ENCODE results near the gene GDPD3.
A peak's percentile ranks its signal among the peaks of the same experiment; 100 is the strongest.
"Not testable (repeated sequence)": the region's sequence is repeated elsewhere in the genome, so short reads cannot be mapped to it uniquely, and the experiment has no call there.

The GDPD3 gene

DNA sequence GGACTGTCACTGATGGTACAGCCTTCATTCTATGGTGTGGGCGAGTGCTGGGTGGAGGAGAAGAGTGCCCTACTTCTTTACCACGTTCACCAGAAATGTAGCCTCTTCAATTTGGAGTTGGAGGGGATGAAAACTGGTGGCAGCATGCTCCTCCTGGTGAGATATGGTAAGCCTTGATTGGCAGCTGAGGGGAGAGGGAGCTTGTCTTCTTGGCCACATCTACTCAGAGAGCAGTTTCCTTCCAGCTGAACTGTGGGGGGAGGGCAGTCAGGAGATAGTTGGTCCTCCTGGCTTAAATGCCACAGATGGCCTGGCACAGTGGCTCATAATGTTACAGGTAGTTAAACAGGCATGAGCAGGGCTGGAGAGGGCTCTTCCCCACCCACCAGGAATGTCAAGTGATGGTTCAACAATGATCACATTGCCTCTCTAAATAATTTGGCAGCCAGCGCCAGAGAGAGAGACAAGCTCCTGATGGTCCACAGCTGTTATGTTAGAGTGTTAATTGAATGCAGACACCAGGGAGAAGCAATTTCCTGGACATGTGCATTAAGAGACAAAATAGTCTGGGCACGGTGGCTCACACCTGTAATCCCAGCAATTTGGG, 18.6 kb upstream of the GDPD3 start:
- no peak for ATAC-seq
- TF ChIP-seq, protein P1, sequence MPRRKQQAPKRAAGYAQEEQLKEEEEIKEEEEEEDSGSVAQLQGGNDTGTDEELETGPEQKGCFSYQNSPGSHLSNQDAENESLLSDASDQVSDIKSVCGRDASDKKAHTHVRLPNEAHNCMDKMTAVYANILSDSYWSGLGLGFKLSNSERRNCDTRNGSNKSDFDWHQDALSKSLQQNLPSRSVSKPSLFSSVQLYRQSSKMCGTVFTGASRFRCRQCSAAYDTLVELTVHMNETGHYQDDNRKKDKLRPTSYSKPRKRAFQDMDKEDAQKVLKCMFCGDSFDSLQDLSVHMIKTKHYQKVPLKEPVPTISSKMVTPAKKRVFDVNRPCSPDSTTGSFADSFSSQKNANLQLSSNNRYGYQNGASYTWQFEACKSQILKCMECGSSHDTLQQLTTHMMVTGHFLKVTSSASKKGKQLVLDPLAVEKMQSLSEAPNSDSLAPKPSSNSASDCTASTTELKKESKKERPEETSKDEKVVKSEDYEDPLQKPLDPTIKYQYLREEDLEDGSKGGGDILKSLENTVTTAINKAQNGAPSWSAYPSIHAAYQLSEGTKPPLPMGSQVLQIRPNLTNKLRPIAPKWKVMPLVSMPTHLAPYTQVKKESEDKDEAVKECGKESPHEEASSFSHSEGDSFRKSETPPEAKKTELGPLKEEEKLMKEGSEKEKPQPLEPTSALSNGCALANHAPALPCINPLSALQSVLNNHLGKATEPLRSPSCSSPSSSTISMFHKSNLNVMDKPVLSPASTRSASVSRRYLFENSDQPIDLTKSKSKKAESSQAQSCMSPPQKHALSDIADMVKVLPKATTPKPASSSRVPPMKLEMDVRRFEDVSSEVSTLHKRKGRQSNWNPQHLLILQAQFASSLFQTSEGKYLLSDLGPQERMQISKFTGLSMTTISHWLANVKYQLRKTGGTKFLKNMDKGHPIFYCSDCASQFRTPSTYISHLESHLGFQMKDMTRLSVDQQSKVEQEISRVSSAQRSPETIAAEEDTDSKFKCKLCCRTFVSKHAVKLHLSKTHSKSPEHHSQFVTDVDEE (CRISPR knock-in tag; IDR thresholded peaks at IDR 0.05) = no peak
- TF ChIP-seq ARNTL (CRISPR knock-in tag; IDR thresholded peaks at IDR 0.05; ENCODE audit: borderline replicate concordance, low read depth) (no peak), TCF4 (CRISPR knock-in tag; IDR thresholded peaks at IDR 0.05; ENCODE audit: borderline replicate concordance) (0 out of 2 replicates have a peak, but pooled peaks have one; percentile 12), BACH2 (CRISPR knock-in tag; IDR thresholded peaks at IDR 0.05; ENCODE audit: borderline replicate concordance) (no peak)

DNA sequence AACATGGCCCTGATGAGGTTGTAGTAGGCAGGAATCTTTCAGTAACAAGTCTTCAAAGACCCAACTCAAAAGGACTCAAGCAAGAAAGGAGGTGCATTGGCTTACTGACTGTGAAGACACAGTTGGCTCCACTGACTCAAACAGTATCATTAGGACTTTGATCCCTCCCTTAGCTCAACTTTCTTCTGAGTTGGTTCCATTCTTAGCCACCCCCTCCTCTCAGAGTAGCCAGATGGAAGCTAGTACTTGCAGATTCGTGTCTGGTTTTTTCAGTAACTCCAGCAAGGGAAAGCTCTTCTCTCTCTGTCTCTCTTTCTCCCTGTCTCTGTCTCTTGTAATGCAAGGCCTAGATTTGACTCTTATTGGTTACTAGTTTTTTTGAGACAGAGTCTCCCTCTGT, 14.7 kb upstream of the GDPD3 start:
- TF ChIP-seq ZFP3 (CRISPR knock-in tag; IDR thresholded peaks at IDR 0.05) = no peak
- TF ChIP-seq ZNF70 (CRISPR knock-in tag; IDR thresholded peaks at IDR 0.05) = no peak
- TF ChIP-seq ESRRG (CRISPR knock-in tag; IDR thresholded peaks at IDR 0.05) = no peak
- TF ChIP-seq, protein P2, sequence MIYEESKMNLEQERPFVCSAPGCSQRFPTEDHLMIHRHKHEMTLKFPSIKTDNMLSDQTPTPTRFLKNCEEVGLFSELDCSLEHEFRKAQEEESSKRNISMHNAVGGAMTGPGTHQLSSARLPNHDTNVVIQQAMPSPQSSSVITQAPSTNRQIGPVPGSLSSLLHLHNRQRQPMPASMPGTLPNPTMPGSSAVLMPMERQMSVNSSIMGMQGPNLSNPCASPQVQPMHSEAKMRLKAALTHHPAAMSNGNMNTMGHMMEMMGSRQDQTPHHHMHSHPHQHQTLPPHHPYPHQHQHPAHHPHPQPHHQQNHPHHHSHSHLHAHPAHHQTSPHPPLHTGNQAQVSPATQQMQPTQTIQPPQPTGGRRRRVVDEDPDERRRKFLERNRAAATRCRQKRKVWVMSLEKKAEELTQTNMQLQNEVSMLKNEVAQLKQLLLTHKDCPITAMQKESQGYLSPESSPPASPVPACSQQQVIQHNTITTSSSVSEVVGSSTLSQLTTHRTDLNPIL (CRISPR knock-in tag; IDR thresholded peaks at IDR 0.05; ENCODE audit: low read depth) = no peak
- TF ChIP-seq TOX (CRISPR knock-in tag; IDR thresholded peaks at IDR 0.05; ENCODE audit: borderline replicate concordance) = no peak
- no peak for TF ChIP-seq SNAI2 (CRISPR knock-in tag; IDR thresholded peaks at IDR 0.05)
- no peak for ATAC-seq

DNA sequence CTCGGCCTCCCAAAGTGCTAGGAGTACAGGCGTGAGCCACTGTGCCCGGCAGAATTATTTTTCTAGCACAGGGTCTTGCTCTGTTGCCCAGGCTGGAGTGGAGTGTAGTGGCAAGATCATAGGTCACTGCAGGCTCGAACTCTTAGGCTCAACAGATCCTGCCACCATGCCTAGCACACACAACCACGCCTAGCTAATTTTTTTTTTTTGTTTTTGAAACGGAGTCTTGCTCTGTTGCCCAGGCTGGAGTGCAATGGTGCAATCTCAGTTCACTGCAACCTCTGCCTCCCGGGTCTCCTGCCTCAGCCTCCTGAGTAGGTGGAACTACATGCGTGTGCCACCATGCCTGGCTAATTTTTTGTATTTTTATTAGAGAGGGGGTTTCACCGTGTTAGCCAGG, 12.4 kb upstream of the GDPD3 start:
- not testable (repeated sequence) for ATAC-seq

DNA sequence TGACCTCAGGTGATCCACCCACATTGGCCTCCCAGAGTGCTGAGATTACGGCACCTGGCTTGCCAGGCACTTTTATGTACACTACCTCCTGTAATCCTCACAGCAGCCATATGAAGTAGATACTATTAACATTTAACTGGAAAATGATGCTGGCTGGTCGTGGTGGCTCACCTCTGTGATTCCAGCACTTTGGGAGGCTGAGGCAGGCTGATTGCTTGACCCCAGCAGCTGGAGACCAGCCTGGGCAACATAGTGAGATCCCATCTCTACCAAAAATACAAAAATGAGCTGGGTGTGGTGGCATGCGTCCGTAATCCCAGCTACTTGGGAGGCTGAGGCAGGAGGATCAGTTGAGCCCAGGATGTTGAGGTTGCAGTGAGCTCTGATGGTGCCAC, 11.6 kb upstream of the GDPD3 start:
- TF ChIP-seq, protein P3, sequence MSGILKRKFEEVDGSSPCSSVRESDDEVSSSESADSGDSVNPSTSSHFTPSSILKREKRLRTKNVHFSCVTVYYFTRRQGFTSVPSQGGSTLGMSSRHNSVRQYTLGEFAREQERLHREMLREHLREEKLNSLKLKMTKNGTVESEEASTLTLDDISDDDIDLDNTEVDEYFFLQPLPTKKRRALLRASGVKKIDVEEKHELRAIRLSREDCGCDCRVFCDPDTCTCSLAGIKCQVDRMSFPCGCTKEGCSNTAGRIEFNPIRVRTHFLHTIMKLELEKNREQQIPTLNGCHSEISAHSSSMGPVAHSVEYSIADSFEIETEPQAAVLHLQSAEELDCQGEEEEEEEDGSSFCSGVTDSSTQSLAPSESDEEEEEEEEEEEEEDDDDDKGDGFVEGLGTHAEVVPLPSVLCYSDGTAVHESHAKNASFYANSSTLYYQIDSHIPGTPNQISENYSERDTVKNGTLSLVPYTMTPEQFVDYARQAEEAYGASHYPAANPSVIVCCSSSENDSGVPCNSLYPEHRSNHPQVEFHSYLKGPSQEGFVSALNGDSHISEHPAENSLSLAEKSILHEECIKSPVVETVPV (CRISPR knock-in tag; IDR thresholded peaks at IDR 0.05) = no peak
- no peak for TF ChIP-seq ZFP30 (CRISPR knock-in tag; IDR thresholded peaks at IDR 0.05)
- TF ChIP-seq, protein P2 (CRISPR knock-in tag; IDR thresholded peaks at IDR 0.05; ENCODE audit: low read depth) = no peak
- TF ChIP-seq RARB (CRISPR knock-in tag; IDR thresholded peaks at IDR 0.05) = no peak
- TF ChIP-seq, protein P4, sequence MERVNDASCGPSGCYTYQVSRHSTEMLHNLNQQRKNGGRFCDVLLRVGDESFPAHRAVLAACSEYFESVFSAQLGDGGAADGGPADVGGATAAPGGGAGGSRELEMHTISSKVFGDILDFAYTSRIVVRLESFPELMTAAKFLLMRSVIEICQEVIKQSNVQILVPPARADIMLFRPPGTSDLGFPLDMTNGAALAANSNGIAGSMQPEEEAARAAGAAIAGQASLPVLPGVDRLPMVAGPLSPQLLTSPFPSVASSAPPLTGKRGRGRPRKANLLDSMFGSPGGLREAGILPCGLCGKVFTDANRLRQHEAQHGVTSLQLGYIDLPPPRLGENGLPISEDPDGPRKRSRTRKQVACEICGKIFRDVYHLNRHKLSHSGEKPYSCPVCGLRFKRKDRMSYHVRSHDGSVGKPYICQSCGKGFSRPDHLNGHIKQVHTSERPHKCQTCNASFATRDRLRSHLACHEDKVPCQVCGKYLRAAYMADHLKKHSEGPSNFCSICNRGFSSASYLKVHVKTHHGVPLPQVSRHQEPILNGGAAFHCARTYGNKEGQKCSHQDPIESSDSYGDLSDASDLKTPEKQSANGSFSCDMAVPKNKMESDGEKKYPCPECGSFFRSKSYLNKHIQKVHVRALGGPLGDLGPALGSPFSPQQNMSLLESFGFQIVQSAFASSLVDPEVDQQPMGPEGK (CRISPR knock-in tag; IDR thresholded peaks at IDR 0.05; ENCODE audit: borderline replicate concordance) = no peak
- no peak for TF ChIP-seq ZNF565 (CRISPR knock-in tag; conservative IDR thresholded peaks at IDR 0.05; ENCODE audit: low read depth)
- no peak for ATAC-seq

DNA sequence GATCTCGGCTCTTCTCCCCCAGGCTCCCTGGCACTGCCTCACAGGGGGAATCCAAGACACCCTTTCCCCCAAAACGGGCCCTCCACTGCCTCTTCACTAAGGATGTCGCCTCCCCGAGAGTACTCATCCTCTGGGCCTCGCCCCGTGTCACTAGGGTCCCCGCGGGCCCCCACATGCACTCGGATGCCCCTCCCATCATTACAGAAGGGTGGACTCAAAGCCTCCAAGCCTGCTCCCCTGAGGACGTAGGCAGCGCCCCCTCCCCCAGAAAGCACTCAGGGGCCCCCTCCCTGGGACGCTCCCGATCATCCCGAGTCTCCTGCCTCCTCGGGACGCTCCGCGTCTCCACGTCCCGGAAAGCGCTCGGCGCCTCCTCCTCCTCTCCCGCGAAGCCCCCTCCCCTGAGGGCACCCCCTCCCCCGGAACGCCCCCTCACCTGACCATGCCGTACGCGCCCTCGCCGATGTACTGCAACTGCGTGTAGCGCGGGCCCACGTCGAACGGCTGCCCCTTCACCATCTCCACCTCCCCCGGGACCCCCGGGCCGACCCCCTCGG, 9.3 kb upstream of the GDPD3 start:
- peak; percentile 36 for ATAC-seq
- no peak for TF ChIP-seq ZFP30 (CRISPR knock-in tag; IDR thresholded peaks at IDR 0.05)
- TF ChIP-seq, protein P4 (CRISPR knock-in tag; IDR thresholded peaks at IDR 0.05; ENCODE audit: borderline replicate concordance) = 0 out of 2 replicates have a peak, but pooled peaks have one; percentile 35

All from SK-N-SH treated with all-trans-retinoic acid at 6 μM for 48 hours (cell line).